ENCODE results near the gene TRIM14.
"Not testable (repeated sequence)": the region's sequence is repeated elsewhere in the genome, so short reads cannot be mapped to it uniquely, and the experiment has no call there.

The TRIM14 gene

DNA sequence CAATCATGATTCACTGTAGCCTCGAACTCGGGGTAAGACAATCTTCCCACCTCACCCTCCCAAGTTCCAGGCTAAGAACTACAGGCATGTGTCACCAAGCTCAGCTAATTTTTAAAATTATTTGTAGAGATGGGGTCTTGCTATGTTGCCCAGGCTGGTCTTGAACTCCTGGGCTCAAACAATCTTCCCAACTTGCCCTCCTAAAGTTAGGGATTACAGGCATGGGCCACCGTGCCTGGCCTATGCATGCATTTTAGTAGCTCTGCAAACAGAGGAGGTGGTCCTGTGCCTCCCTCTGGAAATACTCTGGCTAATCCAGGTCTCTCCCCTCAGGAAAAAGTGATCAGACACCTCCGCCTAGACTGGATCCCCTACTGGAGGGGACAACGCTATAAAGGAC, 21.5 kb upstream of the TRIM14 start:
- DNase-seq: no peak

DNA sequence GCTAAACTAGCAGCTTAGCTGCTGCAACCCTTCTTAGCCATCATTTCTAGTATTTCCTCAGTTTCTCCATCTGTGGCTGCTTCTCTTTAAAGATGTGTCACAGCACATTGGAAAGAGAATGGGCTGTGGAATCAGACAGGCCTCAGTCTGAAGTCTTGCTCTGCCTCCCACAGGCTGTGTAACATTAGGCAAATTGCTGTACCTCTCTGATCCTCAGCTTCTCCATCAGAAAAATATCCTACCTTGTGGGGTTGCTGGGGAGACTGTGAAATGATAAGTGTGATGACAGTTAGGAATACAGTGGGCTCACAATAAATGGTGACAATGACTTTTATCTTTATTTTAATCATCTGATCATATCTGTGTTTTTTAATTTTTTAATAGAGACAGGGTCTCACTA, 17.5 kb upstream of the TRIM14 start:
- no peak for DNase-seq

DNA sequence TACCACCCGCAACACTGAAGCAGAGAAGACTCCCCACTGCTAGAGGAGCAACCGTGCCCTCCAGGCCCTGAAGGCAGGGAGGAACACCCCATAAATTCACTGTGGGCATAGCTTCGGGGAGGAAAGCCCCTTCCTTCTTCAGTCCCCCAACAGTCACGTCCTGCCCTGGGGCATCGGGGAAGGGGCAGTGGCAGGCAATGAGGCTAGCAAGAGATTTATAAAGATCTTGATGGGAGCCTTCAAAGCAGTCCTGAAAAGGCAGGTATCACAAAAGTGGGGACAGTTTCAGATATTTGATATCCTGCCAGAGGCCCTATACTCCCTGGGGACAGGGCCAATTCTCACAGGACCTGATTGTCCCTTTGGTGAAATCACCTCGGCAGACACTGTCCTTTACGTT, 16.9 kb upstream of the TRIM14 start:
- no peak for DNase-seq

DNA sequence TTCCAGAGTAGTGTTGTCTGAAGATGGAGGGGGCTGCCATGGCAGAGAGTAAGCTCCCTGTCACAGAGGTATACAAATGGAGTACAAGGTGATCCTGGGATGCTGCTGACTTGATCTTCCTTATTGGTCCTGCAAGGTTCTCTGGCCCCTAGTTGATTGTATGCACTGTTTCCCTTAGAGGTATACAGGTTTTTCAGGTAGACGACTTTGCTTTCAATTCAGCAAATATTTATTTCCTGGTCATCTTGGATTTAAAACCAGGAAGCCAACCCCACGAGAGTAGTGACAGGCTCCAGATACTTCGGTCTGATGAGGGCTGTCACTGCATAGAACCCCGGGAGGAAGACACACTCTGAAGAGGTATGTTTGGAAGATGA, 16.5 kb upstream of the TRIM14 start:
- DNase-seq: no peak

DNA sequence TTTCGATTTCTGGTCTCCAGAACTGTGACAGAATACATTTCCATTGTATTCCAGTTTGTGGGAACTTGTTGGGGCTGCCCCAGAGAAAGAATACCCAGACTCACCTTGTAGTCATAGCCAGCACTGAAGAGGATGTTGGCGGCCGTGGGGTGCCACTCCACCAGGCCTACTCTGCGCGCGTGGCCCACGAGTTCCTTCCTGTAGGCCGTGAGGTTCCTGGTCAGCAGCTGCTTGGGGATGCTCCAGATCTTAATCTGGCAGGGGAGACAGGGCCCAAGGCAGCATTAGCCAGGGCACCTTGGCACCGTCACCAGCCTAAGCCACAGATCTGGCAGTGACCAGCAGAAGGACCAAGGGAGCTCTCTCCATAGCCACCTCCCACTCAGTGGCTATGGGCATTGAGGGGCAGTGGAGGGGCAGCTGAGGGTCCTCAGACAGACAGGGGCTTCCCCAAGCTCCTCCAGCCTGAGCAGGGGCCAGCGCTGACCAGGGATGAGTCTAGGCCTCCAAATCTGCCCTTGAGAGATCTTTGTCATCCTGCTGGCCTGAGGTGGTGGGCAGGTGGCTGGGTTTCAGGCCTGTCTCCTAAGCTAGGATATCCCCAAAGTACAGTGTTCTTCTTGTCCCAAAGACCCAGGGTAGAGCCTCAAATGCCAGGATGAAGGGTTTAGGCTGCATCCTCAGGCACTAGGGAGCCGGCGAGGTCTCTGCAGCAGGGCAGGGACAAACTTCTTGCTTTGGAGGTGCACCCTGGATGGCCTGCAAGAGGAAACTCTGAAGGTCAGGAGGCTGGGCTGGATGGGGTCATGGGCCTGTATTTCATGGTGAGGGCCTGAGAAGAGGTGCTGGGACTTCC, 15.9 kb upstream of the TRIM14 start:
- no peak for DNase-seq

DNA sequence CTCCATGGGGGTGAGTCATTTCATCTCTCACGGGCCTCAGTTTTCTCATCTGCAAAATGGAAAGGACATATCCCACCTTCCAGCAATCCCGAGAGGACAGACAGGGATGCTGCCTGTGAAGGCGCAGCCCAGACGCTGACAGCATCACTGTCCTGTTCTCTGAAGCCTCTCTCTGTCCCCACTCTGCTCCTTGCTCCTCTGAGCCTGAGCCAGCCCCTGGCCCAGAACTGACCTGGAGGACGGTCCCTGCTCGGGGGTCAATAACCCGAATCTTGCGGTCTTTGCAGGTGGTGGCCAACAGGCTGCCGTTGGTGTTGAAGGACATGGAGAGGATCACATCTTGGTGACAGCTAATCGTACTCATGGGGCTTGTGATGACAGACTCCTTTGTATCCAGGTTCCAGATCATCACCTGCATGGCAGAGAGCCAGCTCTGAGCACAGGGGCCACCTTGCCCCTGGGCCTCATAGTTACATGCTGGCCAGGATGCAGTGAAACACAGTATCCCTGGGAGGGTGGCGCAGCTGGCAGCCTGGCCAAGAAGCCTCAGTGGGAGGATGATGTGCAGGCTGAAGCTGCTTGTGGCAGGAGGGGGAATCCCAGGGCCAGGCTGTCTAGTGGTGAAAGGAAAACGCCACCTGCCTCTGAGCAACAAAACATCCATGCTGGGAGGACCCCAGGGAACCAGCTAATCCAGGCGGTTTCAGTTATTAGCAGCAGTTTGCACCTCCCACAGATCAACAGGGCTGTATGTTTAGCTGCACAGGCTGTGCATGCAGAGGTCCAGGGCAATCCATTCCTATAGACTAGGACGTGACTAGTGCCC, 14.0 kb upstream of the TRIM14 start:
- DNase-seq: no peak

DNA sequence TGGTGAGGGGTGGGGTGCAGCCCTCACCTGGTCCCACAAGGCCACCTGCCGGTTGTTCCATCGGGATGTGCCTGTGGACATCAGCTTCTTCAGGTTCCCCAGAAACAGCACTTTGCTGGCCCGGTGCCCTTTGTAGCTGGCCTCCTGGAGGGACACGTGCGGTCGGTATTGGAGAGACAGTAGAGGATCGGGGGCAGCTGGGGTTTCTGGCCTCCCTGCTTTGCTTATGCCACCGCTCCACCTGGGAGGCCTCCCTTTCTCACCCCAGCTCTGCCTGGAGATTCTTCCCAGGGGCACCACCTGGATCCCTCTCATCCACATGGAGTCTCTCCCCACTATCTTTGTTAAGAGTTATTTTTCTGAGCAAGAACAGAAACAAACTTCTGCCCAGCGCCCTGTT, 13.1 kb upstream of the TRIM14 start:
- DNase-seq: no peak

DNA sequence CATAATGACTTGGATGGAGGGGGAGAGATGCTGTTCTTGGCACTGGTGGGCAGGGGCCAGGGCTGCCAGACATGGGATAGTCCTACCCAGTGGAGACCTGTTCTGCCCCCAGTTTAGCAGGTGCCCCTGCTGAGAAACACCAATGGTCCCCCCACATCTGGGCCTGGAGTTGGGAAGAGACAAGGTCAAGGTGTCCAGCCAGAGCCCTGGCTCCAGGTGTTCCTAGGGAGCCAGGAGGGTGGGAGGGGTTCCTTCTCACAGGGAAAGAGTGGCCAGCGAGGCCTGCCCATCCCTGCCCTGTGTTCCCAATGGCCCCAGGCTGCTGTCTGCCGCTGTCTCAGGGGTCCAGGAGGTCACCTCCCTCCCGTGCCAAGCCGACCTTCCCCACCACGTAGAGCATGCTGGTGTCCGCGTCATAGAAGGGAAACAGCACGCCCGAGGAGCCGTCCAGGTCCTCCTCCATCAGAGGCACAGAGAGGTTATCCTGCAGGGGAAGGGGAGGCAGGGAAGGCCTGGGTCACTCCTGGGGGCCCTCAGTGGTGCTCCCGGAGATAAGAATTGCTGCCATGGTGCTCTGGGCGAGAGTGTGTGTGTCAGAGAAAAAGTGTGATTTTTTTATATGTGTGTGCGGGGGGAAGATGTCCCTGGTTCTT, 11.7 kb upstream of the TRIM14 start:
- no peak for DNase-seq

DNA sequence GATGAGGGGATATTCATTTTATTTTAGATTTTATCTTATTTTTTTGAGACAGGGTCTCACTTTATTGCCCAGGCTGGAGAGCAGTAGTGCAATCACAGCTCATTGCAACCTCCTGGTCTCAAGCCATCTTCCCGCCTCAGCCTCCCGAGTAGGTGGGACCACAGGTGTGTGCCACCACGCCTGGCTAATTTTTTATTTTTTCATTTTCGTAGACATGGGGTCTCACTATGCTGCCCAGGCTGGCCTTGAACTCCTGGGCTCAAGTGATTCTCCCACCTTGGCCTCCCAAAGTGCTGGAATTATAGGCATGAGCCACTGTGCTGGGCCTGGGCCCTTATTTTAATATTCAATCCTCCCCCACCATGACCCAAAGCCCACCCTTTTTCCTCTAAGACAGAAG, 11.0 kb upstream of the TRIM14 start:
- DNase-seq: not testable (repeated sequence)

DNA sequence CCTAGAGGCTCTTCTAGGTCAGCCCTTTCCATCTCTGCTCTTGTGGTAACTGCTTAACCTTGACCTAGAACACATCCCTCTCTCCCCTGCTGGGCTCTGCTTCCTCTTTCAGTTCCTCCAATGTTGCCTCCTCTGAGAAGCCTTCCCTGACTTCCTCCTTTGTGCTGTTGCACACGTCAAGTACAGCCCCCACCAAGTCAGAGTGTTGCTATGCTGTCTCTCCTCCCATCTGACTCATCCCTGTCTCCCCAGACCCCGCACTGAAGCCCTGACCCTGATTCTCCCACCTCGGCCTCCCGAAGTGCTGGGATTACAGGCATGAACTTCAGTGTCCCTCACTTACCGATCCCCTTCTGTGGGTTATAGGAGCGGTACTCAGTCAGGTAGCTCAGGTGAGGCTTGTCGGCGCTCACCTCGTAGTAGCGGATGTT, 10.4 kb upstream of the TRIM14 start:
- DNase-seq: no peak

DNA sequence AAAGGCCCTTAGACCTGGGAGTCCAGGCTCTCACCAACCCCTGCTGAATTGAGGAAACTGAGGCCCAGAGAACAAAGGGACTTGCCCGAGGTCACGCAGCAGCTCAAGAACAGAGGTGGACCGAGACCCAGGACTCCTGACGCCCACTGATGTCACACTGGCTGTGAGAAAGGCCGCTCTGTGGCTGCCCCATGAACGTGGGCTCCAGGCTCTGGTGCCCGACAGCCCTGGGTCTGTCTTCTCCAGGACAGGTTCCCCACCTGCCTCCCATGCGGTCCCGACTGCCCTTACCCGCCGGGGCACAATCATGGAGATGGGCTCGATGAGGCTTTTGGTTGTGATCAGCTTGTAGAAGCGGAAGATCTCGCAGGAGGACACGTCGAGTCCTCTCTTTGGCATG, 9.3 kb upstream of the TRIM14 start:
- no peak for DNase-seq

DNA sequence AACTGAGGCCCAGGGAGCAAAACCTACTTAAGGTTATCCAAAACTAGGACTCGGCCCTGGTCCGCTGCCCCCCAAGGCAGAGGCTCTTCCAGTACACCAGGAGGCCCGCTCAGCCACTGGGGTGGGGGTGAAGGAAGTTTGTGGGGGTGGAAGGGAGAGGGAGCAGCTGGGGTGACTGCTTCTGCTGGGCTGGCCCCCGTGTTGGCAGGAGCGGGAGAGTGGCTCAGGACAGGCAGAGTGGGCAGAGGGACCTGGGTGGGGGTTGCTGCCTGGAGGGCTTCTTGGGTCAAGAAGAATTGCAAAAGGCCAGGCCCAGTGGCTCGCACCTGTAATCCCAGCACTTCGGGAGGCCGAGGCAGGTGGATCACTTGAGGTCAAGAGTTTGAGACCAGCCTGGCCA, 8.2 kb upstream of the TRIM14 start:
- DNase-seq: no peak

DNA sequence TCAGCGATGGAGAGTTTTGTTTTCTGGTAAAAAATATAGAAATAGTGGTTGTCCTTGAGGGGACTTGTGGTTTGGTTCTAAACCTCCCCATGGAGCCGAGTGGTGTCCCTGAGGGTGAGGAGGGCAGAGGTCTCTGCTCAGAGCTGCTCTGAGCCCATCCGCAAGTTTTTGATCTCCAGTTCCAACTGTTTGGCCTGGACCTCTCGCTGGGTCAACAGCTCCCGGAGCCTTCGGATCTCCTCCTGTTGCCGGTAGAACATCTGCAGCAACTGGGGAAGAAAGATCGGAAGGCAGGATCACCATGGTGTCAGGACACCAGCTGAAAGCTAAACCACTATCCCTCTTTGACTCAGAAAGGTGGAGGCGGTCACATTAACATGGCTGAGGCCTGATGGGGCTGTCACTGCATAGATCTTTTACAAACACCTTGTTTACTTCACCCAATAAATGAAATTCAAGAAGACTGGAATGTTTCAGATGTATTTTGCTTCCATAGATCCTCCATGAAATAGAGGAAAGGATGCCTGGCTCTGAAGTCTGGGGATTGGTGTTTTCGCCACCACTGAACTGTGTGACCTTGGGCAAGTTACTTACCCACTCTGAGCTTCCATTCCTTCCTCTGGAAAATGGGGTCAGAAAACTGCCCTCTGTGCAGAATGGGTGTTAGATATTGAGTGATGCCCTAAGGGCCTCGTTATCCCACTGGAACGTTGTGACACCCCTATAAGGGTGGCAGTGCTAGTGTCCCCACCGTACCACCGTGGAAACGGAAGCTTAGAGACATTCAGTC, 5.8 kb upstream of the TRIM14 start:
- no peak for DNase-seq

DNA sequence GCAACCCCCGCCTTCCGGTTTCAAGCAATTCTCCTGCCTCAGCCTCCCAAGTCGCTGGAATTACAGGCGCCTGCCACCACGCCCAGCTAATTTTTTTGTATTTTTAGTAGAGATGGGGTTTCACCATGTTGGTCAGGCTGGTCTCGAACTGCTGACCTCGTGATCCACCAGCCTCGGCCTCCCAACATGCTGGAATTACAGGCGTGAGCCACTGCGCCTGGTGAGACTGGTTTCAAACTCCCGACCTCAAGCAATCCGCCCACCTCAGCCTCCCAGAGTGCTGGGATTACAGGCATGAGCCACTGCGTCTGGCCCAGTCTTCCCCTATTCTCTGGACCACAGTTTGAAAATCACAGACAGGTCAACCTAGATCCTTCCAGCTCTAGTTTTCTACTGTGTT, 5.1 kb upstream of the TRIM14 start:
- not testable (repeated sequence) for DNase-seq

DNA sequence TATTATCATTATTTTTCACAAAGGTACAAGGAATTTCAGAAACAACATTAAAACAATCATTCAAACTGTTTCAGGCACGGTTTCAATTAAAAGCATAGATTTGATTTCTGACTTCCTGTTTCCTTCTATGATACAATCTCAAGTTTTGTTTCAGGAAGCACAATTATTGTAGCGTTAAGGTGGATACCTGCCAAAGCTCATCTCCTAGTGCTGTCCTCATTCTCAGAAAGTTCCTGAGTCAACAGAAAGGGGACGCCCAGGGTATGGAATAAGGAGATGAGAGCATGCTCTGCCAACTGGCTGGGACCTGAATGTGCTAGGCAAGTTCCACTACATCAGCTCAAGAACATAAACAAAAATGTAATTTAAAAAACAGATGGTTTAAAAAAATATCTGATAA, 2.0 kb upstream of the TRIM14 start:
- no peak for DNase-seq

DNA sequence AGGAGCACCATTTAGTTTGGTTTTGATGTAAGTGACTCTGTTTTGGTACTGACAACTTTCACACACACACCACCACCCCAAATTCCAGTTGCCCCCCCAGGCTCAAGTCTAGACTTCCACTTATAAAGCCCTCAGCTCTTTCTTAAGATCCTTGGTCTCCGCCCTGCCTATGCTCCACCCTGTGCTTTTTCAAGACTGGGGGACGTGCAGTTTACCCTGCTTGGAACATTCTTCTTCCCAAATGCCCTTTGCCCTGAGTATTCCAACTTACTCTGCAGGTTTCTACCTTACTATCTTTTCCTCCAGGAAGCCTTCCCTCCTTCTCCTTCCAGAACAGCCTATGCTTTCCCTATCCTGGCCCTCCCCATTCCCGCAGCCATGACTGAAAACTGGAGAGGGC, 1.5 kb upstream of the TRIM14 start:
- no peak for DNase-seq

DNA sequence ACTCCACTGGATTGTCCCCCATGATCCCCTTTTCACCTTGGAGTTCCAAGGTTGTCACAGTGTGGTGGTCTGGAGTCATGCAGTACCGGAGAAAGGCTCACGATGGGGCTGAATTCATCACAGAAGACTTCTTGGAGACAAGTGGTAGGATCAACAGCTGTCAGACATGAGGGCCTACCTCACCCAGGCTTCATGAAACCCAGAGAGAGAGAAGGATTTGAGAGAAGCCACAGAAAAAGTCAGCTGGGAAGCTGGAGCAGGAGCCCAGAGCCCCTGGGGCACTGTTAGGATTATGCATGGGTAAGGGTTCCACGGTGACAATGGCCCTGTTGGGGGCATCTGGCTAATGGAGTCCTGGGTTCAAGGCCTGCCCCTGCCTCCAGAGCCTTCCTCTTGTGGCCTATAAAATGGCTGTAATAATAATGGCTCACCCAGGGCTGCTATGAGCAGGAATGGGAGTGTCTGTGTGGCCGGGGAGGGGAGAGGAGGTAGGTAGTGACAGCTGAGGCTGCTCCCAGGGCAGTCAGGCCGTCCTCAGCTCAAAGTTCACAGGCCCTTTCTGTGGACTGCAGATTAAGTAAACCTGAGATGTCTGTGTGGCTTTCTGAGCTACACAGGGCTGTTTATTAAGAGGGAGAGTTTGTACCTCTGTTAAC, 910 bp downstream of the TRIM14 start:
- DNase-seq: peak; percentile 61

DNA sequence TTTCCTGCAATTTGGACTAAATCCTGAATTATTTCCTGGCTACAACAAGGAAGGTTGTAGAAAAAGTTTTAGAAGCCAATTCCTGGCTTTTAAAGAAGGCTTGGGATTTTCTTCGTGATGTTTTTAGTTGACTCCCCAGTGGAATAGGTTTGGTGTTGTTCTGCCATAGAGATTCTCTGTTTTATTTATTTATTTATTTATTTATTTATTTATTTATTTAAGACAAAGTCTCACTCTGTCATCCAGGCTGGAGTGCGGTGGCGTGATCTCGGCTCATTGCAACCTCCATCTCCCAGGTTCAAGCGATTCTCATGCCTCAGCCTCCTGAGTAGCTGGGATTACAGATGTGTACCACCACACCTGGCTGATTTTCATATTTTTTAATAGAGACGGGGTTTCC, 1.9 kb downstream of the TRIM14 start:
- DNase-seq: not testable (repeated sequence)

DNA sequence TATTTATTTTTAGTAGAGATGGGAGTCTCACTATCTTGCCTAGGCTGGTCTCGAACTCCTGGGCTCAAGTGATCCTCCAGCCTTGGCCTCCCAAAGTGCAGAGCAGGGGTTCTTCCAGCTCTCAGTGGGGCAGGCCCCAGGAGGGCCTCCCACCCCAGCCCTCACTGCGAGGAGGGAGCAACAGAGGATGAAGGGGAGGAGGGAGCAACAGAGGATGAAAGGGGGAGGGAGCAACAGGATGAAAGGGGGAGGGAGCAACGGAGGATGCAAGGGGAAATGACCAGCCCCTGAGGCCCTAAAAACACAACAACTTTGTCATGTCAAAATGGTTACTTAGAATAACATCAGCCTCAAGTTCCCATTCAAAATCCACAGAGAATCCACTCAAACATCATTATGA, 10.0 kb downstream of the TRIM14 start:
- DNase-seq: no peak

DNA sequence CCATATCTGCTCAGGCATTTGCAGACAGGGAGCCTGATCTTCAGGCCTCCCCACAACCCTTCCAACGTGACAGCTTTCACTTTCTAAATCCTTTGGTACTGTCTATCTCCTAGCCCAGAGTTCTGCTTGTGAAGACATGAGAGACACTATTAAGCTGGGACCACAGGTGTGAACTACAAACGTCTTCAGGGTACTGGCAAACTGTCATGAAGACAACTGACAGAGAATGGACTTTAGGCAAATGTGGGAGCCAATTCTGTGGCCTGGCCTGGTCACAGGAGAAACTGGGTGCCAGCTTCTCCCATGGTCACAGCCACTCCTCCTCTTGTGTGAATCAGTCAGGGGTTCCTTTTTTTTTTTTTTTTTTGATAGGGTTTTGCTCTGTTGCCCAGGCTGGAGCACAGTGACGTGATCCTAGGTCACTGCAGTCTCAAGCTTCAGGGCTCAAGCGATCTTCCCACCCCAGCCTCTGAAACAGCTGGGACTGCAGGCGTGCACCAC, 10.4 kb downstream of the TRIM14 start:
- peak; percentile 28 for DNase-seq

DNA sequence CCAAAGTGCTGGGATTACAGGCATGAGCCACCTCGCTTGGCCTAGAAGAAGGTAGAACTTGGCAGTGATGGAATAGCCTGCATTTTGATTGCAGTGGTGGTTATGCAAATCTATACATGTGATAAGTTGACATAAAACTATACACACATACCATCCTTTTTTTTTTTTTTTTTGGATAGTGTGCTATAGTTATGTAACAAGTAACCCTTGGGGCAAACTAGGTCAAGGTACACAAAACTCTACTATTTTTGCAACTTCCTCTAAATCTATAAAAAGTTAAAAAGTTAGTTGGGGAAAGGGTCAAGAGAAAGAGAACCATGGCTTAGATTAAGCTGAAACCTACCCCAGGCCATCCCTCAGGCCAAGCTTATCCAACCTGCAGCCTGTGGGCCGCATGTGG, 11.1 kb downstream of the TRIM14 start:
- no peak for DNase-seq

DNA sequence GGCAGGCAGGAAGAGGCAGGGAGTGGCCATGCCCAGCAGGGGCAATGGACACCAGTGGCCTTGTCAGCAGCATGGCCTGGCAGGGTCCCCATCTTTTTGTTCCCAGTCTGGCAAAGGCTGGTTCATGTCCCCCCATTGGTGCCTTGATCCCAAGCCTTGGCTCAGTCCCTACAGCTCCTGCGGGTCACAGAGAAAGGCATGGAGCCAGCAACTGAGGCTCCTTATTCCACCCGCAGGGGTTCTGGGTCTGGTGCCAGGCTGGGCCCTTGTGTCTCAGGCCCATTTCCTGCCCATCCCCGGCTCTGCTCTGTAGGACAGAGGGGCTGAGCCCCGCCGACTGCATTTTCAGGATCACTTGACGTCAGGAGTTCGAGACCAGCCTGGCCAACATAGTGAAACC, 14.0 kb downstream of the TRIM14 start:
- DNase-seq: no peak
